SH-SY5Y (cell line): ENCODE results near the gene RSPH9.

Experiments
- GATA2 ChIP-seq: IDR thresholded peaks from 2 replicates; pipeline ENCODE4 v1.6.1; 2011; ENCODE audit warnings: mild to moderate bottlenecking, low read depth, low read length
- GATA3 ChIP-seq: IDR thresholded peaks from 2 replicates; pipeline ENCODE4 v1.6.1; 2011; ENCODE audit warnings: low read depth, mild to moderate bottlenecking, low read length, moderate library complexity

Gene RSPH9

DNA sequence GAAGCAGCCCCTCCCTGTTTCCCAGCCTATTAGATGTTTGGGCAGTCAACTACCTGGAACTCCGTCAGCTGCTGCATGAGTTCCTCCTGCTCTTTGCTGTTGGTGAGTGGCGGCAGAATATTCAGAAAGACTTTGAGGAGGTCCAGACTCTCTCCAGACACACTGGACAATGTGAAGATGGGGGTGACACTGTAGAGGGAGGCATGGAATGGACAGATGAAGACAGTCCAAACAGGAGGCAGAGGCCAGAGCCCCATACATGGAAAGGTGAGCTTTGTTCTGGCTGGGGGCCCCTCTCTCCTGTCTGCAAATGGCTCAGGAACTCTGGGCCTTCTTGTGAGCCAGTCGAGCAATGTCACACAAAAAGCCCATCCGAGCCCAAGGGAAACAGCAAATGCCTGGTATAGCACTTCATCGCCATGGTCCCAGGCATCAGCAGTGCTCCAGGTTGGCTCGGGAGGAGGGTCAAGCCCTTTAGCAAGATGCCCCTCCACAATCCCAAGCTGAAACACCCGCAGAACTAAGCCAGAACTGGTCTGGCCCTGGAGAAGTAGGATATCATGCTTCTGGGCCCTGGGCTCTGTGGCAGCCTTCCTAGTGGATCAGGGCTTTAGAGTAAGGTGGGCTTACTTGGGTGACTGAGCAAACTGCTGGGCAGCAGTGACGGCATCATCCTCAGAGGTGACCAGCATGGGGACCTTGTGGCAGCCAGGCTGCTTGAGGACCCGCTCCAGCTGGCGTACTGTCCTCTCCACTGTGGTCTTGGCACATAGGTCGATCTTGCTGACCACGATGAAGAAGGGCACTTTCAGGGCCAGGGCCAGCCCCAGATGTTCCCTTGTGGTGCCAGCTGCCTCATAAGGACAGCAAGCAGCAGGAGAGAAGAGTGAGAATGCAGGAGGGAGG lies 20.7 kb upstream of the RSPH9 start:
- TF ChIP-seq GATA3 (no peak), GATA2 (no peak)

DNA sequence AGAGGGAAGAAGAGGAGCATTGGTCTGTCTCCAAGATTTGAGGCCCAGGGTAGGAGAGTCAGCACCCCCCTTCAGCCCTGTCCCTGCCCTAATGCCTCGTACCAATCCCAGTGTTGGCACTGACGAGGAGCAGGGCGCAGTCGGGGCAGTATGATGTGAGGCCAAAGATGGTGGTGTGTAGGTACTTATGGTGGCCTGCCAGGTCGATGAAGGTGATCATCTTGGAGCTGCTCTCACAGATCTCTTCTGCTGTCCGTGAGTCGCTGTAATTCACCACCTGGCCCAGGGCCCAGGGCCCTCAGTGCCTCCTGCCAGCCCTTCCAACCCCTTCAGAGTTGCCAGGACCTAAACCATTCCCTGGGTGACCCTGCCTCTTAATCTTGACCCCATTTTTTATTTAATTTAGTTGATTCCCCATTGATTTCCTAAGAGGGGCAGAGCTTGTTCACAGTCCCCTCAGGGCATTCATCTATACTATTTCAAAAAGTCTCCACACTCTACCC lies 20.0 kb upstream of the RSPH9 start:
- TF ChIP-seq GATA3 (no peak), GATA2 (no peak)

DNA sequence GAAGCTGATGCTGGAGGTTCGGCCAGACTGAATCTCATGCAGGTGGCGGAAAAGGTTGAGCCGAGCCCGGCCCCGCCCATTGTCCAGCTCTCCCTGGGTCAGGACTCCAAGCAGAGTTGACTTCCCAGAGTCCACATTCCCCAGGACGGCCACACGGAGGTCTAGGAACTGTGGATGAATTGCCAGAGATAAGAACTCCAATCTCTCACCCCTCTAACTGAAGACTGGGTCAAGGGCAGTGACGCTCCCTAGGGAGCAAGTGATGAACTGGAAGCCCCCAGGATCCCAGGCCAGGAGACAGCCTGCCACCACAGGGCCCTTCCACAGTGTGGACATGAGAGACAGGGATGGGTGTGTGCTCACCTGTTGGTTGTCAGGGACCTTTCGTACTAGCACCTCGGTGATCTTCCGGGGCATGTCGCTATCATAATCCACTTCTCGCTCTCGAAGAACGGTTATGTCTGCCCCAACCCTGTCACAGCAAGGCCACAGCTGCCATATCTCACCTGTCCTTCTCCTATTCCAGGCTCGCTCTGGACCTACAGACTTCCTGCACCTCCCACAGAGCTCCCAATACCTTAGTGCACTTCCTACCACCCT lies 19.3 kb upstream of the RSPH9 start:
- TF ChIP-seq GATA3 (no peak), GATA2 (no peak)

DNA sequence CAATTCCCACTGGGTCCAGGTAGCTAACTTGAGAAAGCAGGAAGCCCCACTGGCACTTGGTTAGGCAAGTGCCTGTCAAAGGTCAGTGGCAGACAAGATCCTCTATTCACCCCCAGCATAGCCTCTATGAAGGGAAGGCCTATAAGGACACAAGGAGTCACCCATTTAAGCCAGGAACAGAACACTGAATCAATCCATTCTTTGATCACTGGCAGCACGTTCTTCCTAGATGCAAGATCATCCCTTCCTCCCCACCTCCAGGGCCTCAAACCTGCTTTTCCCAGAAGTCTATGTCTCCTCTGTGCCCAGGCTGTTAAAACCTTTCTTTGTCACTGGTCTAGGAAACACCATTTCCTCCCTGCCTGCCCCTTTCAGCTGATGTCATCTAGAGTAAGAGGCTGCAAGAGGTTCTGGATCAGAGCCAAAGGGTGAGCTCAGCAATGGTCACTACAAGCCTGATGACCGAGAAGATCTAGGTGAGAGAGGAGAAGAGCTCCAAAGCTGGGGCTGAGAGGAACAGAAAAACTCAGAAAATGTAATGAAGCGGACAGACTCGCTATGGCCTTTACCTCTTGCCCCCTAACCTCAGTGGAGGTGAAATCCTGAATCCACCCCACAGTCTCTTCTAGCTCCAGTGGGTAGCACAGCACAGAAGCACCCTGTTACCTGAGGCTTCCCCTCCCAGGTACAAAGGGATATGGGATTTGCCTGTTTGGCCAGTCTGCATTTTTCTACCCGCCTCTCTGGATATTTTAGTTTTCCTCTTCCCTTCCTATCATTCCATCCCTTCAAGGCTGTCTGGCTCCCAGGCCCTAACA lies 17.6 kb upstream of the RSPH9 start:
- no peak for TF ChIP-seq GATA2
- TF ChIP-seq GATA3, result no peak

DNA sequence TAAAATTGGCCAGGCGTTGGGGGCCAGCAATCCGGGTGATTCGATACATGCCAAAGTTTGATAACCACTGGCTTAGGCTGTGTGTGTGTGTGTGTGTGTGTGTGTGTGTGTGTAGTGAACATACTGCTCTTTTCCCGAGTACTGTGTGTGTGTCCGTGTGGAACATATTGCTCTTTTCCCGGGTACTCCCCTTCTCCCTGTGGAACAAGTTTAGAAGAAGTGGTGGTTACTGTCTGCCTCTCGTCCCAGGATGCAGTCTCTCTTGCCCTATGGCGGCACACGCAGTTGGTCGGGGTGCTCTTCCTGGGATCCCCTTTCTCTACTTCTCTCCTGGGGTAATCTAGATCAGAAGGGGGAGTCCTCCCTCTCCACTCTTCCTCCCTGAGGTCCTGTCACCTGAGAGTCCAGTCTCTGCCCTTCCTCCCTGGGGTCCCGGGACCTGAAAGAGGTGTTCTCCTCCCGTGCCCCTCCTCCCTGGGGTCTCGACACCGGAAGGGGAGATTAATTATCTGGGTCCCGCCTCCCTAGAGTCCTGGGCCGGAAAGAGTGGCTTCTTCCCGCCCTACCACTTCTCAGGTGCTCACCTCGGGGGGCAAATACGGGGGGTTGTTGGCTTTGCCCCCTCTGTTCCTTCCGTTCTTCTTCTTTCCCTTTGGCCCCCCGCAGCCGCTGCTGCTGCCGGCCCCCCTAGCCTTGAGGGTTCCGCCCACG lies 16.3 kb upstream of the RSPH9 start:
- TF ChIP-seq GATA2, result no peak
- TF ChIP-seq GATA3, result no peak

DNA sequence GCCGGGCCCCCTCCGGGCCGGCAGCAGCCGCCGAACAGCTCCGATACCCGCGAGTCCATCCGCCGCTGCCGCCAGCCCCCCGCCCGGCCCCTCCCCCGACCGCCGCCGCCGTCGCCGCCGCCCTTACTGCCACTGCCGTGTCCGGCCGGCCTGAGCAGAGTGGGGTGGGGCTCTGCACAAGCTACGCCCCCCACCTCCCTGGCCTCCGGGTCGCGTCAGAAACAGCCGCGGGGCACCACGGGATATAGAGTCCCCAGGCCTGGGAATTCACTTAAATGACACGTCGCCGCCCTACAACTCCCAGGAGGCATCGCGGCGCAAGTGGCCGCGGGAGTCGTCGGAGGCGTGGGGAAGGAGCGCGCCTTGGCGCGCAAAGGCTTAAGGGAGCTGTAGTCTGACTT lies 15.7 kb upstream of the RSPH9 start, which contains the start of gene GTPBP2:
TSS of gene GTPBP2 (minus strand) at position 161 of the 401 bp plus-strand sequence. CDS start at position 59, 102 bp downstream.
- no peak for TF ChIP-seq GATA2
- TF ChIP-seq GATA3, result no peak

DNA sequence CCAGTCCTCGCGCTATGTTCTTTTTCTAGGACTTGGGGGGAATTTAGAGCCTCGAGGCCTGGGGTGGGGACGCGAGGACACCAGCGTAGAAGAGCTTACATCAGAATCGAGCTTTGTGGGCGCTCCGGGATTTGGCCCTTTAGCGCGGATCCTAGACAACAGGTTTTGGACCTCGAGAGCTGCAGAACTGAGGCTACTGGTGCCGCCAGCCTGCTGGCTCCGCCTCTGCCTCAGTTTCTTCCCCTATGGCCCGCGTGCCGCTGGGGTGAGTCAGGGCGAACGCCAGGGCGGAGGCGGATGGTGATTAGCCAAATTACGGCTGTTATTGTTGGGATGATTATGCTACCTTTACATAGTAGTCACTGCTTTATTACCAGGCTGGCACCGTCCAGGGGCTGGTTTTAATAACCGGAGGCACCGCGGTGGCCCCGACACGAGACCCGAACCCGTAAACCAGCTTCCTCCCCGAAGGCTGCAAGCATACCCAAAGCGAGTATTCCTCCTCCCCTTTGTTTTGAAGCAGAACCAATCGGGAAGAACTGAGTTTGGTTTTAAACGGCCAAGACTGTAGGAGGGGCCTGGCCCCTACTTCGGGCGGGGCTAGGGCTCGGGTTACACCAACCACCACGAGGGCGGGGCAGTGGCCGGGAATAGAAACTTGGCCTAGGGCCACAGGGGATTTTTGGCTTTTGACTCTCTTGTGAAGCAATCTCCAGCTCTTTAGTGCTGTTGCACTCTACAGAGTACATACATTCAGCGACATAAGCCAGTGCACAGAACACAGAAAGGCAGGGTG lies 15.1 kb upstream of the RSPH9 start:
- no peak for TF ChIP-seq GATA3
- TF ChIP-seq GATA2, result no peak

DNA sequence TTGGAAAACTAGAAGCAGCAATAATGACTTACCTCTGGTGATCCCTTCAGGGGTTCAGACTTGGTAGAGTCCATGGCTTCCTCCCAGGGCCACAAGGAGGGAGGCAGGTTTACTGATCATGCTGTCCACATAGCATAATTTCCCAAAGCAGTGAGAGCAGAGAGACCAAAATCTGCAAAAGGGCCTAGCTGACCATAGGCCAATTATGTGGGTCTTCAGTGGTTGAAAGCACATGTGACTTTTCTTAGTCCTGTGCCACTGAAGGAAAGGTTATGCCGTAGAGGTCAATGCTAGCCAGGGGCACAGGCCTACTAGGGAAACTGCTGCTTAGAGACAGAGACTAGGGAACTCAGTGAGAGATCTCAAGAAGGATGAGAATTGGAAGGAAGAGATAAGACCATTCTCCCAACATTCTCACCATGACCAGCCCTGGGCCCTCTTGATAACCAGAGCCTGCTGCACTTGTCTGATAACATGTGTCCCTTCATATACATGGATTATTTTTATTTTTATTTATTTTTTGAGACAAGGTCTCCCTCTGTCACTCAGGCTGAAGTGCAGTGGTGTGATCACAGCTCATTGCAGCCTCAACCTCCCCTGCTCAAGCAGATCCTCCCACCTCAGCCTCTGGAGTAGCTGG lies 13.7 kb upstream of the RSPH9 start:
- TF ChIP-seq GATA3 (no peak), GATA2 (no peak)

DNA sequence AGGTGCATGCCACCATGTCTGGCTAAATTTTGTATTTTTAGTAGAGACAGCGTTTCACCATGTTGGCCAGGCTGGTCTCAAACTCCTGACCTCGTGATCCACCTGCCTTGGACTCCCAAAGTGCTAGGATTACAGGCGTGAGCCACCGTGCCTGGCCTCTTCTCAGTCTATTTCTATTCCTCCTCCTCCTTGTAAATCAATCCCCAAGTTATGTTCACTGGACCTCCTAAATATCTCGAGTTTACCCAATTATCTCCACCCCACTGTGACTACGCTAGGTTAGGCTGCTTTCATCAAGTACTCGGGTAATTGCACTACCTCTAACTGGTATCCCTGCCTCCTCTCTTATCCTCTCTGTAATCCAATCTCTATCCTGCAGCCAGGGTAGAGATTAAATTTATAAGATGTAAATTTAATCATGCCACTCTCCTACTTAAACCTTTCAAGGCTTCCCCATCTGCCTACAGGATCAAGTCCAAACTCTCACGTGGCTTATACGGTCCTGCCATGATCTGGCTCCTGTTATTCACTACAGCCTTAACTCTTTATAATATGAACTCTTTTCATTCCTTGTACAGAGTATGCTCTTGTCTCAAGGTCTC lies 10.0 kb upstream of the RSPH9 start:
- no peak for TF ChIP-seq GATA2
- no peak for TF ChIP-seq GATA3

DNA sequence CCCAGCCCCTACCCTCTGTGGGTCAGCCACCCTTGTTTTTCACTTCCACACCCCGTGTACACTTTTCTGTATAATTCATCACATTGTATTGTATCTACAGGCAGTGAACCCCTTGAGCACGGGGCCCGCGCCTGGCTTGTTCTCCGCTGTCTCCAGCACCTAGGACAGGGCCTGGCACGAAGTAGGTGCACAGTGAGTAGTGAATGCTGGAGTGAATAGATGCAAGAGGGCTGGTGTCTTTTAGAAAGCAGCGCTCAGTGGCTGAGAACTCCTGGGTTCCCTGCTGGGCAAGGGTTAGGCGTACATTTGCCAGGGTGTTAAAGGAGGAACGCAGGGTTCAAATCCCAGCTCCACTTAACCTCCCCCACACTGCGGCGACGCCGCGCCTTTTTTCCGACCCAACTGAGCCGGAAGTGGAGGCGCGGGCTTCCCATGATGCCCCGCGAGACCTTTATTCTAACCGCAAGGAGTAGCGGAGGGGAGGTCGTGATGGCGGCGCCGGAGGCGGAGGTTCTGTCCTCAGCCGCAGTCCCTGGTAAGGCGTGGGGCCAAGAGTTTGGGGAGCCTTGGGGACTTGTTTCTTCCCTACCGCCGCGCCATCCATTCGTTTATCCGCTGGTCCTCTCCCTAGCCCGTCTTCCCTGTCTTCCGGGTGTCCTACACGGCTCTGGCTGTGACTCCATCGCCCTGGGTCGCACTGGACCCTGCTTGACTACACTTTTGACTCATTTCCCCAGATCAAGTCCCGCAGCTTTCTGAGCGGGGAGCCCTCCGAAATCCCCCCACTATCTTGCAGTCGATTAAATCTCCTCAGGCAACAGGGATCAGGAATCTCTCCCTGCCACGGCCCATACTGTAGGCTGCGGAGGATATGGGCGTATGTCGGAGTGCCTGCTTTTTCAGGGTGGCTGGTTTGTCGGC lies 9.2 kb upstream of the RSPH9 start, which contains the start of gene MAD2L1BP:
TSS of gene MAD2L1BP (plus strand) at position 454 of the 921 bp plus-strand sequence. CDS start at position 490, 36 bp downstream.
- no peak for TF ChIP-seq GATA3
- no peak for TF ChIP-seq GATA2

DNA sequence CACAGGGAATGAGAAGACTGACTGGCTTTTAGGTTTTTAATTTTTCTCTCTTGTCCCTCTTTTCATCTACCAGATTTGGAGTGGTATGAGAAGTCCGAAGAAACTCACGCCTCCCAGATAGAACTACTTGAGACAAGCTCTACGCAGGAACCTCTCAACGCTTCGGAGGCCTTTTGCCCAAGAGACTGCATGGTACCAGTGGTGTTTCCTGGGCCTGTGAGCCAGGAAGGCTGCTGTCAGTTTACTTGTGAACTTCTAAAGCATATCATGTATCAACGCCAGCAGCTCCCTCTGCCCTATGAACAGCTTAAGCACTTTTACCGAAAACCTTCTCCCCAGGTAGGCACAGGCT lies 8.6 kb upstream of the RSPH9 start:
- TF ChIP-seq GATA3 (no peak), GATA2 (no peak)
